Left lung (tissue), 10 donors: Measurements from ENCODE around the gene DIP2C. TPM values are rescaled to one million over a fixed set of nuclear protein-coding genes. Genes with fewer than 3 reads are reported as not detected.

Experiments
- ATAC-seq: fragments of 200-7000 bp; cut with Tn5 transposase; one replicate; pipeline ENCODE4 v1.9.1; 2020; ENCODE audit warnings: moderate library complexity
- DNase-seq, 4 donors: peaks; one replicate each; pipeline ENCODE4 v3.0.0-alpha.2; 2013 to 2020
- H3K27ac ChIP-seq, 2 donors: fragments of 200-600 bp; sonication (generic) in 1 of 2; one replicate each; pipeline versions ENCODE4 v1.5.0 to v1.8.0; 2020 to 2021
- H3K27me3 ChIP-seq, 2 donors: fragments of 200-600 bp; sonication (generic) in 1 of 2; one replicate each; pipeline versions ENCODE4 v1.5.0 to v1.8.0; 2020 to 2021
- H3K36me3 ChIP-seq, 2 donors: fragments of 200-600 bp; sonication (generic) in 1 of 2; one replicate each; pipeline versions ENCODE4 v1.5.0 to v1.8.0; 2020 to 2021
- H3K4me1 ChIP-seq, 2 donors: fragments of 200-600 bp; one replicate each; pipeline ENCODE4 v1.8.0; 2021
- H3K4me3 ChIP-seq, 2 donors: fragments of 200-600 bp; sonication (generic) in 1 of 2; one replicate each; pipeline versions ENCODE4 v1.5.0 to v1.8.0; 2020 to 2021; ENCODE audit warnings: mild to moderate bottlenecking in 1 of 2
- H3K9me3 ChIP-seq, 2 donors: fragments of 200-600 bp; sonication (generic) in 1 of 2; one replicate each; pipeline versions ENCODE4 v1.5.0 to v1.8.0; 2020 to 2021
- CTCF ChIP-seq, 2 donors: fragments of 200-600 bp; sonication (generic) in 1 of 2; IDR thresholded peaks; one replicate each; pipeline versions ENCODE4 v1.5.0 to v1.8.0; 2021; ENCODE audit warnings: antibody characterized with exemption in 2 of 2
- intact Hi-C, 2 donors: fragments of 100-400 bp; cut with DNase I; formaldehyde crosslinking; loops; one replicate each; pipeline versions ENCODE4 v1.11.2 to v1.14.2; 2022
- microRNA-seq, 2 donors: library from miRNA; unstranded; fragments of <30 nt; microRNA quantifications; one replicate each; pipeline ENCODE4, GENCODE V29; 2019
- polyA plus RNA-seq, 6 donors: library from polyadenylated mRNA; unstranded; fragments of 120-200 nt; gene quantifications; one replicate each; pipeline ENCODE4 v1.2.1, GENCODE V29; 2013; ENCODE audit not compliant: insufficient read length in 6 of 6
- total RNA-seq, 2 donors: library from RNA; stranded (reverse); fragmentation: NEBNext Ultra II Directional; extraction: Animal tissue kit (Norgen Biotek cat#: 25700); gene quantifications; one replicate each; pipeline ENCODE4 v1.2.1, GENCODE V29; 2021
- donor health status: DM: no; HTN: yes; CAD: no.
- donor health status: DM: no; HTN: no; CAD: no.

DIP2C gene
- total and polyA plus RNA-seq, 8 donors: 10.5 to 22.5 (median 19.5) TPM

GRCh38 chr10:226018-226417 is 463.4 kb downstream of the DIP2C start:
- Histone ChIP-seq H3K36me3 (no peaks in the 10 kb centered on the region), H3K4me3 (no peak overlapping the region), H3K4me1 (peaks cover 0 to 3% of the 10 kb centered on the region in 2 donors), H3K27me3 (no peaks in the 10 kb centered on the region), H3K9me3 (no peaks in the 10 kb centered on the region), H3K27ac (no peak overlapping the region)
- ATAC-seq (peak; percentile 21), DNase-seq (no peak)
- intact Hi-C loops: no loop called here
- no peak for TF ChIP-seq CTCF (IDR thresholded peaks at IDR 0.05)

GRCh38 chr10:224571-224970 is 464.9 kb downstream of the DIP2C start:
- no peaks in the 10 kb centered on the region for H3K9me3 ChIP-seq
- H3K27me3 ChIP-seq: no peaks in the 10 kb centered on the region
- TF ChIP-seq CTCF (IDR thresholded peaks at IDR 0.05): no peak
- no peaks in the 10 kb centered on the region for H3K36me3 ChIP-seq
- no peak overlapping the region for H3K27ac ChIP-seq
- DNase-seq (no peak), ATAC-seq (no peak)
- intact Hi-C loops: no loop called here
- no peak overlapping the region for H3K4me3 ChIP-seq
- peaks cover 0 to 3% of the 10 kb centered on the region in 2 donors for H3K4me1 ChIP-seq

Small RNA genes within 50 kb of the gene (microRNA-seq; reads per million reads assigned to microRNA genes)
- gene MIR5699: 6.0 to 6.4 reads per million in 2 donors

Other genes with a start within 250 kb of the DIP2C start
- gene LARP4B, start 242.0 kb upstream of the DIP2C start, total RNA-seq: 100 to 1,000 TPM; 121 to 122 TPM
- gene LARP4B, start 242.0 kb upstream of the DIP2C start, polyA plus RNA-seq: 10 to 100 TPM; 45.1 to 61.1 (median 51.2) TPM